ENCODE results near the gene HASPIN. TPM values are rescaled to one million over a fixed set of nuclear protein-coding genes. Genes with fewer than 3 reads are reported as not detected.
"Not testable (repeated sequence)": the region's sequence is repeated elsewhere in the genome, so short reads cannot be mapped to it uniquely, and the experiment has no call there.

The HASPIN gene
- total RNA-seq, 1 experiment from 2014 or later = 11.7 TPM

DNA sequence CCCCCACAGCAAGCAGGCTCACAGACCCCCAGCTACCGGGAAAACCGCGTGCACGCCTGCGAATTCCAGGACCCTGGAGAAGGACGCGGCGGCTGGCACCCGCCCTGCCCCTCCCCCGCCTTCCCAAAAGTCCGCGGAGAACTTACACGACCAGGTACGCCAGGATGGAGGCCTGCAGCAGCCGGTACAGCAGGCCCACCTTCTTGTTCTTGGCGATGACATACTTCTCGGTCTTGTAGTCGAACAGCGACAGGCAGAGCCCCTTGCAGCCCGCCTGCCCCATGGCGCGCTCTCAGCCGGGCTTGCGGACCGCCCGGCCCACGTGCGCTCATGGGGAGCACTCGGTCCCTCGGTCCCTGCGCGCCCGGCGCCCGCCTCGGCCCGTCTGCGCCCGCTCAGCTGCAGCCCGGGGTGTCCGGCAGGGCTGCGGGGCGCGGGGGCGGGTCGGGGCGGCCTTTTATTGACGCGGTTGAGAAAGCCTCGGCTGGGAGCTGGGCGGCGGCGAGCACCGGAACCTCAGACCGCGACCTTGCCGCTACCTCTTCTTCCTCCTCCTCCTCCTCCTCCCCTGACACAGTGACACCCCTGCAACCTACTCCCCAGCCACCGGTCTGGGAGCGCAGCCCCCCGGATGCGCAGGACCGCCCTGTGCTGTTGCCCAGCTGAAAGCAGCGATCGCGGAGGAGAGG is 27.8 kb upstream of the HASPIN start, which contains the start of gene P2RX5:
Gene P2RX5, minus strand, starts transcription at position 433 of the 689 bp plus-strand sequence. Its CDS starts 150 bp downstream, at position 283.
- DNase-seq (ENCODE audit: low read depth) = no peak

DNA sequence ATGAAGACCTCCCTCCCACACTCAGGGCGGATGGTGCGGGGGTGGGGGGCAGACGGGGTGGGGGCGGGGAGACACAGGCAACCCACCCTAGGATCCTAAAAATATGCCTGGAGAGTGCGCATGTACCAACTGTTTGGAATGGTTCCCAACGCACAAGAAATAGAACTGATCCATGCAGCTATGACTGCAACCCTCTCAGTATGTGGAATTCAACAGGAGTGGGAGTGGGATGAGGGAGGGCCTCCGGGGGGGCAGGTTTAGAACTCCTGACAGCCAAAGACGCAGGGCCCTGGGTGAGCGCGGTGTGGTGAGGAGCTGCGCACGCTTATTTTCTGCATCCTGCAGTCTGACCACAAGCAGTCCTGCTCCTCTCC is 26.6 kb upstream of the HASPIN start:
- no peak for DNase-seq (ENCODE audit: low read depth)

DNA sequence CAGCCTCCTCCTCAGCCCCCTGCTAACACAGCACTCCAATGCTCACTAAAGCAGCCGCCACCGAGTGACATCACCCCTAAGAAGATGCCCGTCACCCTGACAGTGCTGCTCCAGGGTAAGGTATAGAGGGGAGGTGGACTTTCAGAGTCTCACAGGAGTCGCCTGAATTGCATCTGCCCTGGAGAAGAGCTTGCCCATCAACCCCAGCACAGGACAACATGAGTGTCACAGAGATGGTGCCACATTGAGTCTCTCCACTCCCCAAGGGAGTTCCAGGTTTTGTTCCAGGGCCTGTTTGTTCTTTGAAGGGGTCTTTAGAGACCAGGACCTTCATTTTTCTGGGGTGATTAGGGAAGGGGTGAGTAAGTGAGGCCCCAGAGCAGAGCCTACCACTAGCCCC is 25.6 kb upstream of the HASPIN start:
- DNase-seq (ENCODE audit: low read depth) = no peak

DNA sequence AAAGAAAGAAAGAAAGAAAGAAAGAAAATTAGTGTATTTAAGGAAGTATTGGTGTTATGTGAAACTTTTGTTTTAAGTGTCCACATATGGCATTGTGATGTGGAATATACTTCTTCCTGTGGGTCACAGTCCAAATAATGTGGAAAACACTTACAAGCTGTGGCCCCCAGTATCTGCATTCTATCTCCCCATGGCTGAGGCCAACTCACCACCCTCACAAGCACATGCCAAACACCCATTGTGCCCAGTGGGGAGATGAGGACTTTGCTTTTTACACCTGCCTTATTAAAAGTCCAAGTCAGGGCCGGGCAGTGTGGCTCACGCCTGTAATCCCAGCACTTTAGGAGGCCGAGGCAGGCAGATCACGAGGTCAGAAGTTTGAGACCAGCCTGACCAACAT is 23.8 kb upstream of the HASPIN start:
- no peak for DNase-seq (ENCODE audit: low read depth)

DNA sequence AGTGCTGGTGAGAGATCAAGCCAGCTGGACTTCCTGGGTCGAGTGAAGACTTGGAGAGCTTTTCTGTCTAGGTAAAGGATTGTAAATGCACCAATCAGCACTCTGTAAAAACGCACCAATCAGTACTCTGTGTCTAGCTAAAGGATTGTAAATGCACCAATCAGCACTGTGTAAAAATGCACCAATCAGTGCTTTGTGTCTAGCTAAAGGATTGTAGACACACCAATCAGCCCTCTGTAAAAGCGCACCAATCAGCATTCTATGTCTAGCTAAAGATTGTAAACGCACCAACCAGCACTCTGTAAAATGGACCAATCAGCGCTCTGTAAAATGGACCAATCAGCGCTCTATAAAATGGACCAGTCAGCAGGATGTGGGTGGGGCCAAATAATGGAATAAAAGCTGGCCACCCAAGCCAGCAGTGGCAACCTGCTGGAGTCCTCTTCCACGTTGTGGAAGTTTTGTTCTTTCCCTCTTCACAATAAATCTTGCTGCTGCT is 21.6 kb upstream of the HASPIN start:
- not testable (repeated sequence) for DNase-seq (ENCODE audit: low read depth)

DNA sequence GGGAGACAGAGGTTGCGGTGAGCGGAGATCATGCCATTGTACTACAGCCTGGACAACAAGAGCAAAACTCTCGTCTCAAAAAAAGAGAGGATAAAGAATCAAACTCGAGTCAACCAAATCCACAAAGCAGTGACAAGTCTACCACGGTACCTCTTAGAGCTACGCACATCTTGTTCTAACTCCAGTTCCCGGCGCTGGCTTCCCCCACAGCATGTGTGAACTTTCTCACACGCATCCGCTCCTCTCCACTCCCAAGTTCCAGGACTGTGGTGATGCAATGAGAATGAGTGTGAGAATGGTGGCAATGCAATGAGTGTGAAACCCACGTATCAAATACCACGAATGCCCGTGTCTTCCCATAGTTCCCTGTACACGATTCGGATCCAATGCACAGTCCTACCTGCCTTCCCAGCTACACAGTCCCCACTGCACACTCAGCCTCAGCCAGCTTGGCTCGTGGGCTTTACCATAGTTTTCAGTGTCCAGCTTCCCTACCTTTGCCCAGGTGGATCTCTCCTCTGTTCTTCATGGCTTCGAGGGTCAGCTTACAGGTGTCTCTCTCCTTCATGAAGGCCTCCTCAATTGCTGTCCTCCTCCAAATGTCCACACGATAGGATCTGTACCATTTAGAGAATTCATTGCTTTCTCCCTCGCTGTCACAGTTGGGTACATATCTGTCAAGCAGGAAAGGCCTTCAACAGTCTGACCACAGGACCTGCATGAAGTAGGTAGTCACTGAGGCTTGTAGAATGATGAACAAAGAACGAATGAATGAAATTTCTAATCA is 18.6 kb upstream of the HASPIN start:
- no peak for DNase-seq (ENCODE audit: low read depth)

DNA sequence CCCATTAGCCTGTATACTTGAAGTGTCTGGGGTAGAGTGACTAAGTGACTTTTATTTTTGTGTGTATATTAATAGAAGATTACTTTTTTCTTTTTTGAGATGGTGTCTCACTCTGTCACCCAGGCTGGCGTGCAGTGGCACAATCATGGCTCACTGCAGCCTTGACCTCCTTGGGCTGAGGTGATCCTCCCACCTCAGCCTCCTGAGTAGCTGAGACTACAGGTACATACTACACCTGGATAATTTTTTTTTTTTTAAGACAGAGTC is 18.1 kb upstream of the HASPIN start:
- not testable (repeated sequence) for DNase-seq (ENCODE audit: low read depth)

DNA sequence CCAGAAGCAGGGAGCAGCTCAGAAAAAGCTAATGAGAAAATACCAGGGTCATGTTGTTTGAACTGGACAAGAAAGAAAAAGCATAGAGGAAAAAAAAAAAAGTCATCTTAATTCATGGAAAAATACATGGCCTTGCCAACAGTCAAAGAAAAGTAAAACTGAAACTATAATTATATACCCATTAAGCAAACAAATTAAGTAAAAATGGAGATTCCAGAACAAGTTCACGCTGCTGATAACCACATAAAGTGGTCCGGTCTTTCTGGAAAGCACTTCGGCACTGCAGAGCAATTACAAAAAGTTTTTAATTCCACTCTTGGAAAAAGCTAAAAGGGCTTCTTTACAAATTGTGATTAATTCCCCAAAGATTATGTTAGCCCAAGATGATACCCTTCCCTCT is 15.3 kb upstream of the HASPIN start:
- DNase-seq (ENCODE audit: low read depth) = no peak

DNA sequence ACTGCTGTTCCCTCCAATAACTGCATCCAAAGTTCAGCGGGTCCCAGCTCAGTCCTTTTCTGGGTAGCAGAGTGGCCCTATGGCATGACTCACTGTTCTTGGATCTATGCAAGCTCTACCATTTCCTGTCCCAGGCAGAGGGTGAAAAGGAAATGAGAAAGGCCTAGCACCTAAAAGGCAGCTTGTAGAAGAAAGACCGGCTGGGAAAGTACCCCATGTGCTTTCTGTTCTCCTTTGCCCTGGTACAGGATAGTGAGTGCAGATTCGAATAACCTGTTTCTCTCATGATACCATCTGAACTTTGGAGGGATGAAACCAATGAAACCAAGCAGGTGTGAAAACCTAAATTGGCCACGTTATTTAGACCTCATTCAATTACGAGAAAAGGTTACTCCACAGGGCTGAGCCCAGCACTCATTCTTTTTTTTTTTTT is 12.7 kb upstream of the HASPIN start:
- DNase-seq (ENCODE audit: low read depth) = peak; percentile 66

DNA sequence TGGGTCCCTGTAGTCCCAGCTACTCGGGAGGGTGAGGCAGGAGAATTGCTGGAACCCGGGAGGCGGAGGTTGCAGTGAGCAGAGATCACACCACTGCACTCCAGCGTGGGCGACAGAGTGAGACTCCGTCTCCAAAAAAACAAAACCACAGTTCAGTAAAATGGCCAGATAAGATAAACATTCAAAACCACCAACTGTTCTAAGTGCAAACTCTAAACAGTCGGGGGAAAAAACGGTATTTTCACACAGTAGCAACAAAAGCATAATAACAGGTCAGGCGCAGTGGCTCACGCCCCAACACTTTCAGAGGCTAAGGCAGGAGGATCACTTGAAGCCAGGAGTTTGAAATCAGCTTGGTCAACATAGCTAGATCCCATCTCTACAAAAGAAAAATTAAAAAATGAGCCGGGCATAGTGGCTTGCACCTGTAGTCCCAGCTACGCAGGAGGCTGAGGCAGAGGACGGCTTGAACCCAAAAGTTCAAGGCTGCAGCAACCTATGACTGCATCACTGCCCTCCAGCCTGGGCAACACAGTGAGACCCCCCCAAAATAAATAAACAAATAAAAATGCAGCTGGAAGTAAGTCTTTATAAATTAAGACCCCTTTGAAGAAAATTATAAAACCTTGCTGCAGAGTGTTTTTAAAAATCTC is 10.8 kb upstream of the HASPIN start:
- DNase-seq (ENCODE audit: low read depth) = no peak

DNA sequence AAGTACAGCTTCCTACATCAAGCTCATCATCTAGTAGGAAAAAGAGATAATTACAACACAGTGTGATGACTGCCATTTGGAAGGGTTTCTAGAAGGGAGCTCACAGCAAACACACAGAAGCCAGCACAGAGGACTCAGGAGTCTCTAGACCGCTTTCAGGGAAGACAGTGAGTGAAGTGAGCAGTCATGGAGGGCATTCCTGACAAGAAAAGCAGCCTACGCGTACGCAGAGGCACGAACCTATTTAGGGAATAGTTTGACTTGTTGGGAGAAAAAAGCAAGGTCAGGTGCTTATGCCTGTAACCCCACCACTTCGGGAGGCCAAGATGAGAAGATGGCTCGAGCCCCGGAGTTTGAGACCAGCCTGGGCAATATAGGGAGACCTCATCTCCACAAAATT is 8.4 kb upstream of the HASPIN start:
- DNase-seq (ENCODE audit: low read depth) = no peak

DNA sequence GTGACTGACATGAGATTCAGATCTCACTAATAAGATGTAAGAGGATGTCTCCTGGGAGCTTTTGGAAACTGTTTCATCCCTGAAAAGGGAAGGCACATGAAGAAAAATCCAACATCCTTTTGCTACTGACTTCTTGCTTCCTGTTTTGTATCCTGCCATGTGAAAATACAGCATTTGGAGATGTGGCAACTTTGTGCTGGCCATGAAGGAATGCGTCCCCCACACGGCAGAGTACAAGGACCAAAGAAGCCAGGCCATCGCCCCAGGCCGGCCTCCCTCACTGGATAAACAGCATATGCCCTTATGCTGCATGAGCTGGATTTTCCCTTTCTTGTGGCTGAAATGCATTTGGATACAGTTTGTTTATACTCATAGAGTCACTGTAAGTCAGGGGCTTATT is 5.5 kb upstream of the HASPIN start:
- no peak for DNase-seq (ENCODE audit: low read depth)

DNA sequence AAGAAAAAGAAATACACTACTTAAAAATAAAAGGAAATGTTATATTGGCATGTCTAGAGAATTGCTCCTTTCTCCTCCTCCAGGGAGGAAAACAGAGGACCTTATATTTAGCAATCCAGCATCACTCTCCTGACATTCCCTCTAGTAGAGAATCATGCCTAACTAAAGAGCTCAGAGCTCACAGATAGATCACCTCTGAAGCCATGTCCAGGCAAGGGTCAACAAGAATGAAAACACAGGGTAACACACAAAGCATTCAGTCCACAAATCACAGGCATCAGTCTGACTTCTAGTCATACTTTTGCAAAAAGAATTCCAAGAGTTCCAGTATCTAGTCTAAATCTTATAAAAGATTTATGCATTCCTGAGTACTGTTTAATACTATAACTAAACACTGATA is 4.4 kb upstream of the HASPIN start:
- DNase-seq (ENCODE audit: low read depth) = no peak

DNA sequence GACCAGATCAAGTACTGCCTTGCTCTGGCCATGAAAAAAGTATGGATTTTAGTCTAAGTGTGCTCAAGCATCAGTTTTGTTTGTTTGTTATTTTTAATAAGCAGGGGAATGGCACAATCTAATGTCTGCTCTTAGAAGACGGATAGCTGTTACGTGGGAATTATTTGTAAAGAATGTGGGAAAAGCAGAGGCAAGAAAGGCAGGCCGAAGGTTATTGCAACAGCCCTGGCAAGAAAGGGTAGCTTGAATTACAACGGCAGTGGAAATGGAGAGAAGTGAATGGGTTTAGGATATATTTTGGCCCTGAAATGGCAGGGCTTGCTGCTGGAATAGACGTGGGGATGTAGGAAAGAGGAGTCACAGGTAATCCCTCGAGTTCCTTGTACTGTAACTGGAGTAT is 987 bp upstream of the HASPIN start:
- DNase-seq (ENCODE audit: low read depth) = no peak

DNA sequence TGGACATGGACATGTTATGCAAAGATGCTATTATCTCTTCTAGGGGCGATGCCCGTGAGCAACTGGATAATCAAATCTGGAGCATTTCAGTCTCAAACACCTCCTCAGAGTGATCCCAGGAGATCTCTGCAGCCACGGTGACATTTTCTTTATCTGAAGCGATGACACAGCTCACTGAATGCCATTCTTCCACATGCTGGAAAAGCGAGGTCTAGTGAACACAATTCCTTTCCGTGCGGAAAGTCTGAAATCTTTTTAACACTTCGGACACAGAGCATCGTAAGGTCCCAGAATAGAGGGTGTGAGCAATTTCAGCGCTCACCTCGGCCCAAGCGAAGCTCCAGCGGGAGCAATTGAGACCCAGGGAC is 531 bp upstream of the HASPIN start:
- no peak for DNase-seq (ENCODE audit: low read depth)

DNA sequence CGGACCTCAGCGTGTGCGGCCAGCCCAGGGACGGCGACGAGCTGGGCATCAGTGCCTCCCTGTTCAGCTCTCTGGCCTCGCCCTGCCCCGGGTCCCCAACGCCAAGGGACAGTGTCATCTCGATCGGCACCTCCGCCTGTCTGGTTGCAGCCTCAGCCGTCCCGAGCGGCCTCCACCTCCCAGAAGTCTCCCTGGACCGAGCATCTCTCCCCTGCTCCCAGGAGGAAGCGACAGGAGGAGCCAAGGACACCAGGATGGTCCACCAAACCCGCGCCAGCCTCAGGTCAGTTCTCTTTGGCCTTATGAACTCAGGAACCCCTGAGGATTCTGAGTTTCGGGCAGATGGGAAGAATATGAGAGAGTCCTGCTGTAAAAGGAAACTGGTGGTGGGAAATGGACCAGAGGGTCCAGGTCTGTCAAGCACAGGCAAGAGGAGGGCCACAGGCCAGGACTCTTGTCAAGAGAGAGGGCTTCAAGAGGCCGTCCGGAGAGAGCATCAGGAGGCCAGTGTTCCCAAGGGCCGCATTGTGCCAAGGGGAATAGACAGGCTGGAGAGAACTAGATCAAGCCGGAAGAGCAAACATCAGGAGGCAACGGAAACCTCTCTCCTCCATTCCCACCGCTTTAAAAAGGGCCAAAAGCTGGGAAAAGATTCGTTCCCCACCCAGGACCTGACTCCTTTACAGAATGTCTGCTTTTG is 825 bp downstream of the HASPIN start:
- no peak for DNase-seq (ENCODE audit: low read depth)

DNA sequence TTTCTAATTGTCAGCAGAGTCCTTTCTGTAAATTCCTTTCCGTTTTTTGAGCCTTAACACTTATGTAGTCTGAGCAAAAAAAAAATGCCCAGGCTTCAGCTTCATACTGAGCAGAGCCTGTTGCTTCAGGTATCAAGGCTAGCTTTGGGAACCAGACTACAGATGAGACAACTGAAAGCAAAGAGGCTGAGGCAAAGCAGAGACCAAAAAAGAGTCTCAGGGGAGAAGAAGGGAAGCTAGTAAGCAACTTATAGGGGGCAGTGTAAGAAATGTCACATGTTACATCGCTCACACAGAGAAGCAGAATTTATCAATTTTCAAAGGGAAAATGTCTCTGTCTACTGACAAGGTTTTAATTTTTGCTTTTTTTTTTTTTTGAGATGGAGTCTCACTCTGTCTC is 3.3 kb downstream of the HASPIN start:
- no peak for DNase-seq (ENCODE audit: low read depth)

DNA sequence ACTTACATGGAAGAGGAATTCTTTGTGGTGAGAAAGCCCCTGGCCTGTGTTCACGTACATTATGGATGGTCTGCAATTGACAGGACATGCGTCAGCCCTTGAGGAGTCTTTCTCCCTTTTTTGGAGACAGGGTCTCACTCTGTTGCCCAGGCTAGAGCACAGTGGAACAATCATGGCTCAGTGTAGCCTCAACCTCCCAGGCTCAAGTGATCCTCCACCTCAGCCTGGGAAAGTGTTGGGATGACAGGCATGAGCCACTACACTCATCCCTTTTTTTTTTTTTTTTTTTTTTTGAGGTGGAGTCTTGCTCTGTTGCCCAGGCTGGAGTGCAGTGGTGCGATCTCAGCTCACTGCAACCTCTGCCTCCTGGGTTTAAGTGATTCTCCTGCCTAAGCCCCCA is 4.4 kb downstream of the HASPIN start:
- DNase-seq (ENCODE audit: low read depth) = not testable (repeated sequence)

DNA sequence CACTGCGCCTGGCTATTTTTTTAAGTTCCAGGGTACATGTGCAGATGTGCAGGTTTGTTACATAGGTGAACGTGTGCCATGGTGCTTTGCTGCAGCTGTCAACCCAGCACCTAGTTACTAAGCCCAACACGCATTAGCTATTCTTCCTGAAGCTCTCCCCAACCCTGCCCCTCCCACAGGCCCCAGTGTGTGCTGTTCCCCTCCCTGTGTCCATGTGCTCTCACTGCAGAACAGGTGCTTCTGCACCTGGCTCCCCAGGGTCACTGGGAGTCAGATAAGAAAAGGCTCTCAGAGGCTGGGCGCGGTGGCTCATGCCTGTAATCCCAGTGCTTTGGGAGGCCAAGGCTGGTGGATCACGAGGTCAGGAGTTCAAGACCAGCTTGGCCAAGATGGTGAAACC is 6.2 kb downstream of the HASPIN start:
- no peak for DNase-seq (ENCODE audit: low read depth)

DNA sequence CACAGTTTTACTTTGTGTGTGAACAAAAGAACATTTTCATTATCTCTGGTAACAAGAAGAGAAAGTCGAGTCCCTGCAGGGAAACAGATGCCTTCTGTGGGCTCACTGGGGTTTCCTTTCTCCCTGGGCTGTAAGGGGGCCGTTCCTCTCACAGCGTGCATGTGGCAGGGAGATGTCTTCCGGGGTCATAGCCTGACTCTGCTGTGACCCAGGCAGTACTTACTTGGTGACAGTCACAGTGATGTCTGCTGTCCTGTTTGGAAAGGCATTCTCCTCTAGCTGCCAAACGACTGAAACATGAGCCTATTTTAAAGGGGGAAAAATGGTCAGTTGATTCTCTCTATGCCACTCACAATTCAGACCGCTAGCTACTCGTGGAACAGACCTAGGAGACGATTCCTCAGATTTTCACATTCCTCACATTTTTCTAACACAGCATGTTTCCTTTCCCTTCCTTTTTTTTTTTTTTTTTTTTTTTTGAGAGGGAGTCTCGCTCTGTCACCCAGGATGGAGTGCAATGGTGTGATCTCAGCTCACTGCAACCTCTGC is 7.3 kb downstream of the HASPIN start:
- no peak for DNase-seq (ENCODE audit: low read depth)

DNA sequence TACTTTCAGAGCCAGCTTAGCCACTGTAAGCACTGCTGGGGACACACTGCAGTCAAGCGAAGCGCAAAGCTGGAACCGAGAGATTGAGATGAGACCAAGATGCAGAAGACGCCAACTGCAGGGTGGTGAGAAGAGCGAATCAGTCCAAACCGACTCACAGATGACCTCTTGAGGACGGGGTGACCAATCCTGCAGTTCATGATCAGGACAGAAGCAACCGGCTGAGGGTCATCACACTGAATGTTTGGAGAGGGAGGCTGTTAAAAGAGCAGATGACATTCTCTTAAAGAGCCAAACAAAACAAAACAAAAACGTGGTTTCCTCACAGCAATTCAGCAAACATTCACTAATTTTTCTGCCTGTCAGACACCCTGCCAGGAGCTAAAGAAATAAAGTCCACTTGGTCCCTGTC is 8.5 kb downstream of the HASPIN start:
- DNase-seq (ENCODE audit: low read depth) = no peak

DNA sequence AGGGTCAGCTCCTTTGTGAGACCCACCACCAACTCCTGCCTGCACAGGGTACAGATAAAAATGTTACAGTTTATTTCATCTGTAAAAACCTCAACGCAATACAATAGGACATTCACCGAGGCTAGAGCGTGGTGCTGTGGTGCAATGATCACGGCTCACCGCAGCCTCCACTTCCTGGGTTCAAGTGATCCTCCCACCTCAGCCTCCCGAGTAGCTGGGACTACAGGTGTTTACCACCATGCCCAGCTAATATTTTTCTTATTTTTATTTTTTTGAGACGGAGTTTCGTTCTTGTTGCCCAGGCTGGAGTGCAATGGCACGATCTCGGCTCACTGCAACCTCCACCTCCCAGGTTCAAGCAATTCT is 11.2 kb downstream of the HASPIN start:
- not testable (repeated sequence) for DNase-seq (ENCODE audit: low read depth)

All from RPMI7951 (cell line).